IPS-NIHi7 (cell line): ENCODE results near the gene MUC22.
A peak's percentile ranks its signal among the peaks of the same experiment; 100 is the strongest.
"Not testable (repeated sequence)": the region's sequence is repeated elsewhere in the genome, so short reads cannot be mapped to it uniquely, and the experiment has no call there.

Experiments used
- DNase-seq: peaks from one replicate; pipeline ENCODE4 v3.0.0; 2012; ENCODE audit warnings: mixed read lengths; ENCODE audit errors: extremely low spot score

MUC22 gene

GRCh38 chr6:31037169-31037568, 26.9 kb downstream of the MUC22 start:
- no peak for DNase-seq

GRCh38 chr6:31037682-31038081, 27.4 kb downstream of the MUC22 start:
- DNase-seq: no peak

DNA sequence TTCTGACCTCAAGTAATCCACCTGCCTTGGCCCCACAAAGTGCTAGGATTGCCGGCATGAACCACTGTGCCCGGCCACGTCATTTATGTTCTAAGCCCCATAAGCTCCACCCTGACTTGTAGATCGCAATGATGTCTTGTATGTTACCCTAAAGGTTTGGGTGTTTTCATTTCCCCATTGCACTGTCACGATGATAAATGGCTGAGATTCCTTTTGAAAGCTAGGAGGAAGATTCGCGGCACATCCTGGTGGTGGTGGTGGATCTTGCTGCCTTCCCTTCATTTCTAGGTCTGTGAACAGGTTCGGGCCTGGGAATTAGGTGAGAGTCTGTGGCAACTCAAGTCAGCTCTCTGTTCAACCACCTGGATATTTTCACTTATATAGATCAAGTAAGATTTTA, 28.3 kb downstream of the MUC22 start:
- no peak for DNase-seq

- no peak for DNase-seq
Observed at GRCh38 chr6:31040801-31041200, 30.5 kb downstream of the MUC22 start.

DNA sequence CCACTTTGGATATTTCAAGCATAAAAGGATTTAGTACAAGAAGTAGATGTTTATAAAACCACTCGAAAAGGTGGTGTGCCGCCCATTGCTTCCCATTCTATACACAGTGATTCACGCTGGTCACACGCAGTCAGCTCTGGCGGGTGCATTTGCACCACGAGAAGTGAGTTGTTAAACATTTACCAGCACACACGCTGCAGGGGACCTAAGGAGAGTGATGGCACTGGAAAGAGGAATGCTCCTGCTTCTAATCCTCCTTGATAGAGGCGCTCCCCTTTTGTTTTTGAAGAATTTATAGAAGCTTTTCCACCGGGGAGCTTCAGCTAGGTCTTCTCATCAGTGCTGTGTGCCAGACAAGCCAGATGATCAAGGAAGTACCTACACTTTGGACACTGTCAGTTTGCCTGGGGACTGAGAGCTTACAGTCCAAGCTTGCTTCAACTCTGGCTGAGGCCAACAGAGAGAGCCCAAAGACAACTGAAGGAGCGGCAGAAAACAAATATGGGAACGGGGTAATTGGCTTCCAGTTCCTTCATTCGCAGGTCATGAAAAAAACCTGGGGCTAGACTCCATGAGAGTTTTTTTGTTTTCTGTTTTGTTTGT, 31.2 kb downstream of the MUC22 start:
- DNase-seq: no peak

DNA sequence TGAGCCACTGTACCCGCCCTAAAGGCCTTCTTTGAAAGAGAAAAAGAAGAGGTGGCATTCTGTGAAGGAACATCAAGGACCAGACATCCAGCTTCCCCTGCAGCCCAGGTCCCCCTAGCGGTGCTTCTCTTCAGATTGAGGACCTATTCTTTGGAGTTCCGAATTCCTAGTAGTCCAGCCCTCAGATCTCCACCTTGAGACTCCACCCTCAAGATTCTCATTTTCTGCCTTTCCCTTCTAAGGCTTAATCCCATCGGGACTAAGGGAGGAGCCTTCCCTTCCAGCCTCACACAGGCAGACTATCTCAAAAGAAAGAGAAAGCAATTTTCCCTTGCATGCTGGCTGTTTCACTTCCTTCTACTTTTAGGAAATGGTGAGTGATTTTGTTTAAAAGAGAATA, 32.5 kb downstream of the MUC22 start:
- DNase-seq: peak; percentile 82

DNA sequence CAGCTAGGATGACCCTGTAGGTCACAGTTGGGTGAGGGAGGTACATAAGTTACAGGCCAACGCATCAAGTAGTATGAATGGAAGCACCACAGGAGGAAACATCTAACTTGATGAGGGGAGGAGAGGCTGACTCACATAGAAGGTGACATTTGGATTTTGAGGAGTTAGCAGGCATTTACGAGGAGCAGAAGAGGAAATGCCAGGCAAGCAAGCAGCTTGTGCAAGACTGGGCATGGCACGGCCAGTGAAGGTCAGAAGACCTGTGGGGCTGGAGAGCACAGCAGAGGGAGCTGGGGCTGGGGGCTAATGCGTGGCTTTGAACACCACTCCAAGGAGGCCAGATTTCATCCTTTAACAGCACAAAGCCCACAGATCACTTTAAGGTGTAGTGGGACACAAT, 37.8 kb downstream of the MUC22 start:
- no peak for DNase-seq

DNA sequence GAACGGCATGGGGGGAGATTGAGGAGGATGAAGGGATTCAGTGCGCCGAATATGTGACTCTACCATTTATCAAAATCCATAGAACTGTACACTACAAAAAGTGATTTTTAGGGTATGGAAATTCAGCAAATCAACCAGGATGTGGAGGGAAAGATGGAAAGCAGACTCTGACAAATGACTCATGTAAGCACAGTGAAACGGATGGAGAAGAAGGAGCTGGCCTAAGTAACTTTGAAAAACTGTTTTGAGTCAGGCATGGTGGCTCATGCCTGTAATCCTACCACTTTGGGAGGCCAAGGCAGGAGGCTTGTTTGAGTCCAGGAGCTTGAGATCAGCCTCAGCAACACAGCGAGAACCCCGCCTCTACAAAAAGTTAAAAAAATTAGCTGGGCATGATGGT, 39.2 kb downstream of the MUC22 start:
- DNase-seq: no peak

DNA sequence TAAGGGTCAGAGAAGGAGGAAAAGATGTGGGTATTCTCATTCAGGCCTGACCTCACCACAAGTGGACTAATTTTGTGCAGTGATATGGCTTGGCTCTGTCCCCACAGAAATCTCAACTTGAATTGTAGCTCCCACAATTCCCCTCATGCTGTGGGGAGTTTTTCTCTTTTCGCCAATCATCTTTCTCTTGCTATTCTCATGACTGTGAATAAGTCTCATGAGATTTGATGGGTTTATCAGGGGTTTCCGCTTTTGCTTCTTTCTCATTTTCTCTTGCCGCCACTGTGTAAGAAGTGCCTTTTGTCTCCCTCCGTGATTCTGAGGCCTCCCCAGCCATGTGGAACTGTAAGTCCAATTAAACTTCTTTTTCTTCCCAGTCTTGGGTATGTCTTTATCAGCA, 42.9 kb downstream of the MUC22 start:
- not testable (repeated sequence) for DNase-seq

DNA sequence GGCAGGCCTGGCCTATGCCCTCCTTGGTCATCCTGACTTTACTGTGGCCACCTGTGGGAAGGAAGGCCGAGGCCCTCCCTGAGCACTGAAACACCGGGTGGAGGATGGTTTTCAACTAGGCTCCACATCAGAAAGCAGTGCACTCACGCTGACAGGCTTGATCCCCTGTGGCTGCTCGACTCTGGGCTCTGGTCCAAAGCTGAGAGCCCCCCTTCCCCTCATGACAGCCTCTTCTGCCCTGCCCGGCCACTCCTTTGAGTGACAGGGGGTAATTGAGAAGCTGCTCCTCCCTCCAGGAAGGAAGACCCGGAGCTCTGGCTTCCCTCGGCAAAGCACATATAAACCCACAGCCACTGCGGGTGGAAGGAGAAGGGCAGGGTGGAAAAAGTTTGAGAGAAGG, 43.6 kb downstream of the MUC22 start:
- DNase-seq: no peak

GRCh38 chr6:31055441-31055840, 45.2 kb downstream of the MUC22 start:
- DNase-seq: no peak

GRCh38 chr6:31057426-31058003, 47.2 kb downstream of the MUC22 start:
- no peak for DNase-seq

DNA sequence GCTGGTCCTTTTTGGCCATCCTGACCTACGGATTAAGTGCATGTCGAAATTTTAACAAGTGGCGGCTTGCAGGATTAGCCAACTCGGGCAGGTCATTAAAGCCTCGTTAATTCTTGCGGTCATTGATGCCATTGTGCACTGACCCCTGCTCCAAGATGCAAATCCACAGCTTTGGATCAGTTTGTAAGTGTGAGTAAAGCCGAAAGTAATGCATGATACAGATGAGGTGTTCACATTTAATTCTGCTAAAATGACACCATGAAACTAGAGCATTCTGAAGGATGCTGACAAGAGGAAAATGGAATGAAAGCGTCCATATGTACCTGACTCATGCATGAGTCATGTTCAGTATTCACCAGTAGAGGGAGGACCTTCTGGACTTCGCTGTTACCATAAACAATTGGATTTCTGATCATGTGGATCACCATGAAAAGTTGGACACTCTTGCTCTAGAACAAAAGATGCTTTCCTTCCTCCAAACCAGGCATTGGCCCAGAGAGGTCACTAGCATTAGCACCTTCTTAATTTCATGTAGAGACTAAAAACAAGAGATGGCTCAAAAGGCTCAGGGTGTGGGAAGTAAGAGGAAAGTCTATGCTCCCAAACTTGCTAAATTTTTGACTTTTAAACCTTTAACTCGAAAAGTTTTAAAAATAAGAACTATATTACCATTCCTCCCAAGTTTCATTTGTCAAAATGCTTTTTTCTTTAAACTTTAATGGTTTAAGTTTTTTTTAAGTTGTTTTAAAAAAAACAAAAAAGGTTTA, 48.0 kb downstream of the MUC22 start:
- no peak for DNase-seq

DNA sequence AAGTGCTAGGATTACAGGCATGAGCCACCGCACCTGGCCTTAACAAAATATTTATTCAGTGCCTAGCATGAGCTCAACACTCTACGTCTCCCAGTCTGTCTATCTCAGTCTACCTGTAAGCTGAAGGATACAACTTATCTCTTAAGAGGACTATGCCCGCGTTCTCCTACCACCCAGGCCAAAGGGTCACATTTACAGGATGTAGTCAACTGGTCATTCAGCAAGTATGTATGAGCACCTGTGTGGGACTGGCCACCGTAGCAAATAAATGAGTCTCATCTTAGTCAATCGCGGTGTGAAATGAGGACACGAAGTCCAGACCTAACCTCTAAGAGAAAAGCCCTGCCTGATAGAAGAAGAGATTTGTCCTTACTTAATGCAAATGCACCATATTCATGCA, 49.9 kb downstream of the MUC22 start:
- no peak for DNase-seq

DNA sequence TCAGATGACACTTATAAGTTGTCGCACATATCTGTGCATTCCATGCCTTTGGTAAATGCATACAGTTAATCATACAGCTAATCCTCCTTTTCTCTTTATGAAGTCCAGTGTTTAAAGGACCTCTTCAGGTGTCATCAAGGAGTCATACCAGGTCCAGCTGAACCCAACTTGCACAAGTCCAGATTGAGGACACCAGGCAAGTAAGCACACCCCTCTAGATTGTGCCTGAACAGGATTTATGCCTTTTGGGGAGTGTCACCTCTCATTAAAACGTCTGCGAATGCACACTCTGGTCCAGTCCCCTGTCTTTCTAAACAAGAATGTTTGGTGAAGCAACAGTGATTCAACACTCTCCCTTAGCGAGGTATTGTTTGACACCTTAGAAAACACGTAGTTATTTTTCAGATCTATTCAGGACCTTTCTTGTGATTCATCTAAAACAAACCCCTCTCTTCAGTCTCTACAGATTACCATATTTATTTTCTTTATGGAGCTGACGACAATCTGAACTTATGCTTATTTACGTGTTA, 53.7 kb downstream of the MUC22 start:
- DNase-seq: no peak

DNA sequence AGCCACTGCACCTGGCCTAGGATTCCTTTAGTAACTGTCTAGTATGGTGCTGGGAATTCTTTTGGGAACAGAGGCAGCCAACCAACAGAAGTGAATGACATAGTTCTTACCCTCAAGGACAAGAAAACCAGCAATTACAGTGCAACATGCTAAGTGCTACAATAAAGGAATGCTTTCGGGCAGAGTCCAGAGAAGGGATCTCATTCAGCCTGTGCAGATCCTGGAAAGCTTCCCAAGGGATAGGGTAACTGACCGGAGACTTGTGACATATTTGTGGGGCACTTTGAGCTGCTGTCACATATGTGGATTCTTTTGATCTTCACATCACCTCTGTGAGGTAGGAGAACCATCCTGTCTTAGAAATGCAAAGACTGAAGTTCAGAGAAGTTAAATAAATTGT, 55.3 kb downstream of the MUC22 start:
- DNase-seq: no peak

DNA sequence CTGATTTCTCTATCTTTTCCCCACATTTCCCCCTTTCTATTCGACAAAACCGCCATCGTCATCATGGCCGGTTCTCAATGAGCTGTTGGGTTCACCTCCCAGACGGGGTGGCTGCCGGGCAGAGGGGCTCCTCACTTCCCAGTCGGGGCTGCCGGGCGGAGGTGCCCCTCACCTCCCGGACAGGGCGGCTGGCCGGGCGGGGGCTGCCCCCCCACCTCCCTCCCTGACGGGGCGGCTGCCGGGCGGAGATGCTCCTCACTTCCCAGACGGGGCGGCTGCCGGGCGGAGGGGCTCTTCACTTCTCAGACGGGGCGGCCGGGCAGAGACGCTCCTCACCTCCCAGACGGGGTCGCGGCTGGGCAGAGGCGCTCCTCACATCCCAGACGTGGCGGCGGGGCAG, 56.8 kb downstream of the MUC22 start:
- not testable (repeated sequence) for DNase-seq

- not testable (repeated sequence) for DNase-seq
Observed at GRCh38 chr6:31067891-31068668, 57.8 kb downstream of the MUC22 start.

- peak; percentile 82 for DNase-seq
Observed at GRCh38 chr6:31068669-31069340, 58.5 kb downstream of the MUC22 start.

DNA sequence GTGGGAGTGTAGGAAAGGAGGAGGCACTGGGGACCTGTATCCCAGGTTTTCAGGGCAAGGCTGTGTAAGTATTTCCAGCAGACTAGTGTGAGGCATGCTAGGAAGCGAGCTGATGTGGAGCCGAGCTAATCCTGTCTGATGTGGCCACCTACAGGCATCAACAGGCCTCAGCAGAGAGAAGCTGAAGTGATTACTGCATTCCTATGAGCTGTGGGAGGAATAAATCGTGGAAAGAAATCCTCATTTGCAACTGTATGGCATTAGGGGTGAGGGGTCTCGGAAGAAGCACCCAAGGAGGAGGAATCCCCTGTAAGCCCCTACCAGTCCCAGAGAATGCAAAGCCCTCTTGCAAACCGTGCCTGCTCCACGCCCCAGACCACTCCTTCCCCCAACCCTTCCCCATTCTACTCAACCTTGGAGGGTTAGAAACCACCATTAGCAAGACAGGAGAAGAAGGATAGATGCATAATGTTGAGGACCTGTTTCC, 60.5 kb downstream of the MUC22 start:
- DNase-seq: peak; percentile 81

GRCh38 chr6:31074401-31074800, 64.1 kb downstream of the MUC22 start:
- DNase-seq: no peak
